BLaER1 treated with 17β-estradiol and CSF1 and Interleukin-3, amounts not matched to agents 10 nM and 100 nM (cell line): ENCODE data around the gene ATP1B2.

Source experiments
- H3K27ac ChIP-seq, 11 experiments: shearing (Covaris generic); formaldehyde crosslinking; 2 replicates each; pipeline ENCODE4 v1.8.1; 2022
- H3K27me3 ChIP-seq, 11 experiments: shearing (Covaris generic); formaldehyde crosslinking; 2 replicates each; pipeline ENCODE4 v1.8.1; 2022
- H3K36me3 ChIP-seq, 11 experiments: shearing (Covaris generic); formaldehyde crosslinking; 2 replicates each; pipeline ENCODE4 v1.8.1; 2022
- H3K4me1 ChIP-seq, 10 experiments: shearing (Covaris generic); formaldehyde crosslinking; 2 replicates each; pipeline ENCODE4 v1.8.1; 2022
- H3K4me2 ChIP-seq, 11 experiments: shearing (Covaris generic); formaldehyde crosslinking; 2 replicates each; pipeline ENCODE4 v1.8.1; 2022
- H3K4me3 ChIP-seq, 10 experiments: shearing (Covaris generic); formaldehyde crosslinking; 2 replicates each; pipeline ENCODE4 v1.8.1; 2022
- H3K9ac ChIP-seq, 11 experiments: shearing (Covaris generic); formaldehyde crosslinking; 2 replicates each; pipeline ENCODE4 v1.8.1; 2022
- H3K9me3 ChIP-seq, 11 experiments: shearing (Covaris generic); formaldehyde crosslinking; replicated peaks in 1 of 11; 2 replicates each; pipeline ENCODE4 v1.8.1; 2022
- H4K20me1 ChIP-seq, 11 experiments: shearing (Covaris generic); formaldehyde crosslinking; 2 replicates each; pipeline ENCODE4 v1.8.1; 2022
- Cebpa-rat ChIP-seq, 11 experiments: shearing (Covaris generic); IDR thresholded peaks; 2 replicates each; pipeline ENCODE4 v1.8.1; 2022

ATP1B2 gene

DNA sequence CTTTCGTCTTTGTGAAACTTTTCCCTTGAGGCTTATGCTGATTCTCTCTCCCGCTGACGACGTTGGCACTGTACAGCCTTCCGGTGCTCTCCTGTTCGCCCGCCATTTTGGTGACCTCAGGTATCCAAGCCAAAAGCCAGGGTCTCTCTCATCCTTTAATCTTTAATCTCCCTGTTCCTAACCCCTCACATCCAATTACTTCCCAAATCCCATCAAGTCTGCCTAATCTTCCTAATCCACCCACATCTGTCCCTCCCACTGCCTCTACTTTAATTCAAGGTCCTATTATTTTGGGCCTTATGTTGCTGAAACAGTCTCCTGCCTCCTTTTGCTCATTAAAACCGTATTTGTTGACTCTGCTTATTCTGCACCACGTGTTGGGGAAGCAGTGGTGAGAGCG, 44.9 kb downstream of the ATP1B2 start:
- Histone ChIP-seq H3K9ac (no peak overlapping the region), H3K9me3 (no peaks in the 10 kb centered on the region), H3K36me3 (peaks cover 11 to 89% (median 56%) of the 10 kb centered on the region in 11 experiments; a peak in 21 of 22 replicates), H3K4me3 (no peak overlapping the region), H3K4me1 (peaks cover 0 to 23% (median 19%) of the 10 kb centered on the region in 10 experiments; a peak in 15 of 20 replicates), H3K27me3 (no peaks in the 10 kb centered on the region), H4K20me1 (no peaks in the 10 kb centered on the region), H3K4me2 (no peak overlapping the region), H3K27ac (no peak overlapping the region)
- TF ChIP-seq Cebpa-rat (IDR thresholded peaks at IDR 0.05), result no peak

- Histone ChIP-seq H3K4me2 (no peak overlapping the region), H3K36me3 (peaks cover 34 to 89% (median 68%) of the 10 kb centered on the region in 11 experiments), H4K20me1 (peaks cover 0 to 14% (median 5%) of the 10 kb centered on the region in 11 experiments; a peak in 11 of 22 replicates), H3K27ac (no peak overlapping the region), H3K4me1 (peaks cover 0 to 19% (median 16%) of the 10 kb centered on the region in 10 experiments; a peak in 15 of 20 replicates), H3K4me3 (no peak overlapping the region), H3K9me3 (no peaks in the 10 kb centered on the region), H3K9ac (no peak overlapping the region), H3K27me3 (peaks cover 2 to 9% (median 4%) of the 10 kb centered on the region in 11 experiments; a peak in 21 of 22 replicates)
- no peak for TF ChIP-seq Cebpa-rat (IDR thresholded peaks at IDR 0.05)
These were observed 47.3 kb downstream of the ATP1B2 start for GRCh38 chr17:7697828-7698588.

DNA sequence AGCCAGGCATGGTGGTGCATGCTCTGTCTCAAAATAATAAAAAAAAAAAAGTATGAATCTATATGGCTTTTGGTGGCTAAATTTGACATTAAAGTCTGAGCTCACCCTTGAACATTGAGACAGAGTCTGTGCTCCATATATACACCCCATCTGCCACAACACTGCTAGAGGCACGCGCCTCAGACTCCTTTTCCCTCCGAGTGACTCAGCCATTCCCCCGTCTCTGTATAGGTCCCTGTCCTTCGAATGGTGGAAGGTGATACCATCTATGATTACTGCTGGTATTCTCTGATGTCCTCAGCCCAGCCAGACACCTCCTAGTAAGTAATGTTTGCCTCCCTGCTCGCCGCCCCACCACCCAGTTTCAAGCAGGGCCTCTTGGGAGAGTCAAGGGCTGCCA, 49.8 kb downstream of the ATP1B2 start:
- peaks cover 33 to 69% (median 51%) of the 10 kb centered on the region in 11 experiments for H3K36me3 ChIP-seq
- H3K9ac ChIP-seq, result no peak overlapping the region
- H3K27ac ChIP-seq, result no peak overlapping the region
- H3K4me1 ChIP-seq, result peaks cover 11 to 15% (median 13%) of the 10 kb centered on the region in 10 experiments; a peak in 17 of 20 replicates
- H3K4me2 ChIP-seq, result no peak overlapping the region
- no peaks in the 10 kb centered on the region for H3K9me3 ChIP-seq
- no peak for TF ChIP-seq Cebpa-rat (IDR thresholded peaks at IDR 0.05)
- H3K27me3 ChIP-seq, result peaks cover 27 to 34% (median 29%) of the 10 kb centered on the region in 11 experiments
- H4K20me1 ChIP-seq, result peaks cover 0 to 38% (median 26%) of the 10 kb centered on the region in 11 experiments; a peak in 16 of 22 replicates
- H3K4me3 ChIP-seq, result no peak overlapping the region

GRCh38 chr17:7701681-7702080, 51.0 kb downstream of the ATP1B2 start:
- Histone ChIP-seq H3K4me2 (no peak overlapping the region), H3K36me3 (peaks cover 27 to 57% (median 42%) of the 10 kb centered on the region in 11 experiments), H3K9ac (no peak overlapping the region), H4K20me1 (peaks cover 0 to 50% (median 32%) of the 10 kb centered on the region in 11 experiments; a peak in 16 of 22 replicates), H3K4me3 (no peak overlapping the region), H3K4me1 (peaks cover 13 to 22% (median 19%) of the 10 kb centered on the region in 10 experiments; a peak in 17 of 20 replicates), H3K9me3 (no peaks in the 10 kb centered on the region), H3K27me3 (peaks cover 38 to 45% (median 41%) of the 10 kb centered on the region in 11 experiments), H3K27ac (no peak overlapping the region)
- no peak for TF ChIP-seq Cebpa-rat (IDR thresholded peaks at IDR 0.05)

DNA sequence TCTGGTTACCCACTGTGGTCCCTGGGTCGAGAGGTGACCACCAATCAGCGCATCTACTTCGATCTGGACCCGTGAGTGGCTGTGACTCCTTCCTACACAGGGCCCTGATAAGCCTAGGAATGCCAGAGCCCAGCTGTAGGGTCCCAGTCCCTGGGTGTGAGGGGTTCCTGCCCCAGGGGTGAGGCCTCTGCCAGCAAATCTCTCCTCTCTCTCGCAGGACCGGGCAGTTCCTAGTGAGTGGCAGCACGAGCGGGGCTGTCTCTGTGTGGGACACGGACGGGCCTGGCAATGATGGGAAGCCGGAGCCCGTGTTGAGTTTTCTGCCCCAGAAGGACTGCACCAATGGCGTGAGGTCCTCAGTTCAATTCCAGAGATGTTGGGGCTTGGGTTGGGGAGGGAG, 52.0 kb downstream of the ATP1B2 start:
- peaks cover 27 to 46% (median 35%) of the 10 kb centered on the region in 11 experiments for H3K36me3 ChIP-seq
- H3K4me1 ChIP-seq, result peaks cover 13 to 22% (median 19%) of the 10 kb centered on the region in 10 experiments; a peak in 17 of 20 replicates
- peaks cover 0 to 59% (median 32%) of the 10 kb centered on the region in 11 experiments; a peak in 16 of 22 replicates for H4K20me1 ChIP-seq
- no peak overlapping the region for H3K27ac ChIP-seq
- H3K9me3 ChIP-seq, result no peaks in the 10 kb centered on the region
- H3K4me3 ChIP-seq, result no peak overlapping the region
- H3K4me2 ChIP-seq, result no peak overlapping the region
- no peak overlapping the region for H3K9ac ChIP-seq
- H3K27me3 ChIP-seq, result peaks cover 49 to 56% (median 52%) of the 10 kb centered on the region in 11 experiments
- no peak for TF ChIP-seq Cebpa-rat (IDR thresholded peaks at IDR 0.05)

DNA sequence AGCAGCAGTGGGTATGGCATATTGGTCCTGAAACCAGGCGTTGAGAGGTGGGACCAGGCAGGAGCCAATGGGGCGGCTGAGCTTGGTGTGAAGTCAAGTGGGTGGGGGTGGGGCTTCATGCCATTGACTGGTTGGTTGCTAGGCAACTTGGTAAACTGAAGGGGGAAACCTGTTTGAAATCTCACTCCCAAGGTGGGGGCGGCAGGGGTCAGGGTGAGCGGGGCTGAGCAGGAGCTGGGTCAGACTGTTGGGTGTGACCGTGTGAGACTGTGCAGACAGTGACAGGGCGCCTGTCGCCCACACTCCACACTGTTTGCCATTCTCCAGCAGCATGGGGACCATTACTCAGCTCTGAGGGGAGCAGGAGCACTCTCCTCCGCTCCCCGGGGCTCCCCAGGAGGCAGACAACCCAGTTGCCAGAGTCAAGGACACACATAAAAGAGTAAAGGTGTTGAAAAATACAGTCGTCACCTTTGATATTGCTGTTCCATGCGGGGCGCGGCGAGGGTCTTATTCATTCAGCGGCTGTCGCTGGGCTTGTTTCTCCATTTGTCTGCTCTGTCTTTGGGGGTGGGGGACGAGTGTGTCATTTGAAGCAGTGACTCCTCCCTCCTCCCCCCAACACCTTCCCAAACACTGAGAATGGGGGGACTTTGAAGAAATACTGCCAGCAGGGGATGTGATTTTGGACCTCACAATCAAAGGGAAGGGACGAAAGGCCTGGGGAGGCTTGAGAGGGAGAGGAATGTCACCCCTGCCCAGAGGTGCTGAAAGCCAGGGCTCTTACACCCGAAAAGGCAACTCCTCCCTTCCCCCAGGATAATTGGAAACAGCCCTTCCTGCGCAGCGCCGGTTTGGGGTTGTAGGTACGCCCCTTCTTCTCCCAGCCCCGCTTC, 53.1 kb downstream of the ATP1B2 start:
- H4K20me1 ChIP-seq, result peaks cover 0 to 61% (median 32%) of the 10 kb centered on the region in 11 experiments; a peak in 16 of 22 replicates
- H3K36me3 ChIP-seq, result peaks cover 24 to 41% (median 33%) of the 10 kb centered on the region in 11 experiments
- peaks cover 57 to 65% (median 60%) of the 10 kb centered on the region in 11 experiments for H3K27me3 ChIP-seq
- H3K4me1 ChIP-seq, result peaks cover 13 to 23% (median 20%) of the 10 kb centered on the region in 10 experiments; a peak in 17 of 20 replicates
- no peak overlapping the region for H3K4me3 ChIP-seq
- TF ChIP-seq Cebpa-rat (IDR thresholded peaks at IDR 0.05), result no peak
- H3K9ac ChIP-seq, result no peak overlapping the region
- no peaks in the 10 kb centered on the region for H3K9me3 ChIP-seq
- H3K27ac ChIP-seq, result no peak overlapping the region
- H3K4me2 ChIP-seq, result peak overlapping the region in 7 of 11 experiments; percentile 77 to 87 (median 84); a peak in 8 of 22 replicates

DNA sequence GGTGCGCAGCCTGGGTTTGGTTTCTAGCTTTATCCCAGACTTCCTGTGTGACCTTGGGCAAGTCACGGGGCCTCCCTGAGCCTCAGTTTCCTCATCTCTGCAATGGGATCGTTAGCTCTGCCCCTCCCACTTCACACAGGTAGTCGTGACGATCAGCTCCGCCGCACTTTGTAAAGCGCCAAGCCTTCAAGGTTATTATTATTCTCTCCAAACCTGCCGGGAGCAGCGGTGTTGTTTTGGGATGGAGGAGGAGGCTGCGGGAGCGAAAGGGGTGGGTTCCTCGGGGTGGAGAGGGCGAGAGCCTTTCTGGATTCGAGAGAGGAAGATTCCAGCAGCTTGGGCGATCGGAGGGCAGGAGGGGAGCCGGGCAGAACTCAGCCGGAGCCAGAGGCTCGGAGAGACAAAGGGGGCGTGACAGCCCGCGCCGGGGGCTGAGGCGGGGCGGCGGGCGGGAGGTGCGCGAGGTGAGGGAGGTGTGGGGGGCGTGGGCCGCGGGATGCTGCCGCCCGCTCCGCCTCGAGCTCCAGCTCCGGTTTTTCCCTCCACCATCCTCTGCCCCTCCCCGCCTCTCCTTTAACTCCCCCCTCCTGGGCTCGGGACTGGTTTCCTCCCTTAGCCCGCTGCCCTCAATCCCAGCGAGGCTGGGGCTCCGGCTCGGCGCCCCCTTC, 54.0 kb downstream of the ATP1B2 start, which contains the start of gene EFNB3:
EFNB3 (plus strand) TSS at position 602 of the 668 bp plus-strand sequence. CDS start 397 bp downstream, outside the sequence.
- Histone ChIP-seq H3K4me2 (peak within 1 kb of the TSS; percentile 72 to 87 (median 81)), H3K27me3 (peaks cover 57 to 73% (median 60%) of the 10 kb centered on the region in 11 experiments), H3K27ac (no peak within 1 kb of the TSS), H3K36me3 (peaks cover 24 to 41% (median 32%) of the 10 kb centered on the region in 11 experiments), H3K9ac (peak within 1 kb of the TSS in 9 of 11 experiments; percentile 17 to 55 (median 46); a peak in 11 of 22 replicates), H4K20me1 (peaks cover 0 to 61% (median 32%) of the 10 kb centered on the region in 11 experiments; a peak in 16 of 22 replicates), H3K9me3 (no peaks in the 10 kb centered on the region), H3K4me1 (peaks cover 13 to 32% (median 22%) of the 10 kb centered on the region in 10 experiments; a peak in 17 of 20 replicates), H3K4me3 (peak within 1 kb of the TSS; percentile 36 to 64 (median 50); a peak in 19 of 20 replicates)
- TF ChIP-seq Cebpa-rat (IDR thresholded peaks at IDR 0.05), result no peak
